ENCODE measurements around the gene NDST4.

GRCh38 chr4:114921191-114921590, 192.2 kb downstream of the NDST4 start:
- TF ChIP-seq CTCF (IDR thresholded peaks at IDR 0.05) = no peak
- TF ChIP-seq POLR2A (IDR thresholded peaks at IDR 0.05) = no peak
